HG02938 (cell line): ENCODE measurements around the gene CPHXL2.

Source experiments
- ATAC-seq: cut with Tn5 transposase; IDR thresholded peaks from one replicate; pipeline ENCODE4 v1.9.1; 2021; ENCODE audit warnings: mild to moderate bottlenecking, moderate library complexity; ENCODE audit not compliant: unreplicated experiment

The CPHXL2 gene

DNA sequence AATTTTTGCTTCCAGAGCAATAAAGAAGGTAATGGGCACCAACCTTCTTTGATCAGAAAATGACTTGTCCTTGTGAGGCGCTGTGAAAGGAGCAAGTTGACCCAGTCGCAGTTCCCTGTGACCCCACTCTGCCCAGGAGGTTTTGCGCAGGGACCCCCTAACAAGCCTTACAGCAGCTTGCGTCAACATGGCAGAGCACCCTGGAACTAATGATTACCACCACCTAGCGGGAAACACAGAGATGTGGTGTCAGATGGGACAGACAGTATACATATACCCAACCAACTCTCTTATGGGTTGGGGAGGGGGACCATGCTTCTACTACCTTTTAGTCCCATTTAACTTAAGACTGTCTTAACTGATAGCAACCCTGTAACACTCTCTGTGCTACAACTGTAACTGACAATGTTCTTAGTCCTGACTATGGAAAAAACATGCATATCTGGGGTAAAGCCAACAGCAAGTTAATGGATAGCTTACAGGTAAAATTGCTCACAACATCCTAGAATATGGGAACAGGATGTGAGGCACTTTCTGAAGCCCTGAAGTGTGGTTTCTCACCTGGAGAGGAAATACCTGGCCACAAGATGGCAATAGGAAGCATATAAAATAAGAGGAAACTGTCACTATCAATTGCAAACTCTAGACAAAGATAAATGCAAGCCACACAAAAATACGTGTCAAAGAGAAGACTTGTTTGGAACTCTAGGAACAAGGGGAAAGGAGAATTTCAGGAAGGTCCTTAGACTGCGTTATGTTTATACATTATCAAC, 32.4 kb downstream of the CPHXL2 start:
- ATAC-seq = no peak

DNA sequence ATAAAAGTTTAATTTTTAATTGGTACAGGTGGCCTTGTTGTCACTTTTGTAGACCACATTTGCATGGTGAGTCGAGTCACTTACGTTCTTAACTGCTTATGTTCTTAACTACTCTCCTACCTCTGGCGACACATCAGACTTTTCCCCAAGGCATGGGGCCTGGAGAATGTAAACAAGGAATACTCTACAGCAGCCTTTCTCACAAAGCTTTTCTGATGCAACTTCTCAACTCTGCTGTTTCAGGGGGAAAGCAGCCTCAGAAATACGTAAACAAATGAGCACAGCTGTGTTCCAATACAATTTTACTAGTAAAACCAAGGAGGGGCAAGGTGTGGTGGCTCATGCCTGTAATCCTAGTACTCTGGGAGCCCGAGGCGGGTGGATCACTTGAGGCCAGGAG, 36.2 kb downstream of the CPHXL2 start:
- ATAC-seq = no peak

DNA sequence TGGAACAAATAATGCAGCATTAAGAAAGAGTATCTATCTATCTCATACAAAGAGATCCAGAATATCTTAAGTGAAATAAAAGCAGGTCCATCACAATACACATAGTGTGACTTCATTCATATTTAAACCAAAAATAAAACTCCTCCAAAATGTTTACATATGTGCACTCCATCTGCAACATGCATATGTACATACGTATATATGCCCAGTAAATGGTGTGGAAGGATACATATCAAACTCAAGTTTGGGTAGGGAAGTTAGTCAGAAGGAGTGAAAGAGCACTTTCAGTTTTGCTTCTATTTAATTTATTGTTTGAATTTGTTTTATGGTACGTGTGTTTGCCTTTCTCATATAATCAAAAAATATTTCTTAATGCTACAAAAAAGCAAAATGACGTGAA, 41.8 kb downstream of the CPHXL2 start:
- ATAC-seq = no peak

DNA sequence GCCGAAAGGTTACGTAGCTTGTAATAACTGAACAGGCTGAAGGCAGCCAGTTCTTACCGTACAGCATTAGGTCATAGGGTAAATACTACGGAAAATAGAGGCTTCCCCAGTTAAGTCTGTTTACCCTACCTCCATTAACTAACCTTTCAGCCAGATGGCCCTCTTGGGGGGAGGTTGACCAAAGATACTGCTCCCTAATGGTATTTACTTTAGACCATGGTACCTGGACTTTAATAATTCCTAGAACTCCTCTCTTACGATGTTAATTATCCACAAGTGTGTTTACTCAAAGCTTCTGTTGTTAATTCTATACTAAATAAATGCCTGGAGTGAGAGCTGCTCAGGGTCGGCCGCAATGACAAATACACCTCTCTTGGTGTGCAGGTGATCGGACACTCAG, 44.0 kb downstream of the CPHXL2 start:
- no peak for ATAC-seq

DNA sequence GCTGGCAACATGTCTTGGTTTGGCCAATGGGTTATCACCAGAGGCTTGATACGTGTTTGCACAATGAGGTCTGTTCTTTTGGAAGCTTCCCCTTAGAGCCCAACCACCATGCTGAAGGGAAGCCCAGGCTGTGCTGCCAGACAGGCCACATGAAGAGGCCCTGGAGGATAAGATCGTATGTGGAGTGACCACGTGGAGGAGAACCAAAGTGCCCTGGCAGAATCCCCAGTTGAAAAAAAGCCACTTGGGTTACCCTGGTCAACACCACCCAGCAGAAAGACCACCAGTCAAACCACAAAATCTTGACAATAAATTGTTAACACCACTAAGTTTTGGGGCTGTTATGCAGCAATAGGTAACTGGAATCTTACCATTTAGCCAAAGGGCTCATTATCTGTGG, 46.8 kb downstream of the CPHXL2 start:
- ATAC-seq = no peak

DNA sequence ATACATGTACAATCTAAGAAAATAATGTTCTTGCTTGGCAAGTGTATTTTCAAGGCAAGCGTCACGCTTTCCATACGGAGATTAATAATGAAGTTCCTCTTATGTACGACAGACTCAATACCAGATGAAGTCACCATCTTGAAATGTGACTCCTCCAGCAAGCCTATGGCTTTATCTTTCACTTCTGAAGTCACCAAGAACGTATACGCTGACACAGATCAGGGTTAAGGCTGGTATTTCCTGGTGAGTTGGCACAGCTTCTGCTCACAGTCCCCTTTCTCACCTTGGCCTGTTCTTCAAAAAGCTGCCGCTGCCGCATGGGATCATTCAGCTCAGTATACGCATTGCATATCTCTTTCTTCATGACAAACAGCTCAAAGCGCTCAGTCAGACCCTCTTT, 47.7 kb downstream of the CPHXL2 start:
- no peak for ATAC-seq

DNA sequence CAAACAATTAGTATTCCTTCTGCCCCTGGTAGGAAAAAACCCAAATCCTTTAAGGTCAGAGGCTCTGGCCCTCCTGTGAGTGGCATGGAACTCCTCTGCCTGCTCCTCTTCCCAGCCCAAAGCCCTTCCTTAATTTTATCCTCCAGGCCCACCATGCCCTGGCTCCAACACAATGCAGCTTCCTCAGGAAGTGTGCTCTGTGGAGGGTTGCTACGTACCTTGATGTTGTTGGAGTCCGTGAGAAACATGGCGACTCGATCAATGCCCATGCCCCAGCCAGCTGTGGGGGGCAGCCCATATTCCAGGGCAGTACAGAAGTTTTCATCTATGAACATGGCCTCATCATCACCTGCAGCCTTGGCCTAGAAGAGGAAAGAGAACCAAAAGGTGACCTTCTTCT, 48.5 kb downstream of the CPHXL2 start:
- no peak for ATAC-seq

DNA sequence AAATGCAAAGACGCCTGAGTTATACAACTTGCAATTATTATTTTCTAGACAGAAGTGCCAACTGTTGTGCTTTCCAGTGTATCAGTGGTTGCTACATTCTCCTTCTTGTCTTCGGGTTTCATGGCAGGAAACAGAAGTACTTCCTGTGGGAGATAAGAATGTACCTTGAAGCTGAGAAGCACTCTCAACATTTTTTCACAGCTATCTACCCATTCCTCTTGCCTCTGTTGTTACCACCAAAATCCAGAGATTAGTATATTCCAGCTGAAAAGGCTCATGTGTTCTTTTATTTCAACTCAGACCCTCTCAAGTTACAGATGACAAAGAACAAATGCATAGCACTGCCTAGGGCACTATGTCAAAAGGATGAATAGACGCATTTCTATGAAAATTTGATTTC, 49.0 kb downstream of the CPHXL2 start:
- no peak for ATAC-seq

DNA sequence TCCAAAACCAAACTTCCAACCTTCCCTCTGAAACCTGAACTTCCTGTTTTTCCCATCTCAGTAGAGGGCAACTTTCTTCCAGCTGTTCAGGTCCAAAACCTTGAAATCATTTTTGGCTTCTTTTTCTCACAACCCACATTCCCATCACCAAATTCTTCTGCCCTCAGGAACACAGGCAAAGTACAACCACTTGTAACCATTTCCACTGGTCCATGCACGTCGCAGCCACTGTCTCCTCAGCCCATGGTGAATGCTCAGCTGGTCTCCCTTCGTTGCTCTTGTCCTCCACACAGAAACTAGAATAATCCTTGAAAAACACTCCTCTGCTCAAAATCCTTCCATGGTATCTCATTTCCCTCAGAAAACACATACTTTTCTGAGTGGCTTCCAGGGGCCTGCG, 50.0 kb downstream of the CPHXL2 start:
- ATAC-seq = no peak

DNA sequence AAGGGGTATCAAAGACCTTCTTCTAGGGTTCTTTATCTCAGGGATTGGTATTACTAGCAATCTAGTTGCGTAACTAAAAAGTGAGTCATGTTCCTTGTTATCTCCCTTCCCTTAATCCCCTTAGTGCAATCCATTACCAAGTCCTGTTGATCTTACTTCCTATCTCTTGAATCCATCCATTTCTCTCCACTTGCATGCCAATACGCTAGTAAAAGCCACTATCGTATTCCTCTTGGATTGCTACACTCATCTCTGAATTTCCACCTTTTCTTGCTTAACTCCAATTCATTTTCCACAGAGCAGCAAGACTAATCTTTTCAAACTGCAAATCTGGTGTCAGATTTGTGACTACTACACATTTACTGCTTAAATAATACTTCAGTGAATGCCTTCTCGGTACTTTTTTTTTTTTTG, 51.9 kb downstream of the CPHXL2 start:
- ATAC-seq = no peak

DNA sequence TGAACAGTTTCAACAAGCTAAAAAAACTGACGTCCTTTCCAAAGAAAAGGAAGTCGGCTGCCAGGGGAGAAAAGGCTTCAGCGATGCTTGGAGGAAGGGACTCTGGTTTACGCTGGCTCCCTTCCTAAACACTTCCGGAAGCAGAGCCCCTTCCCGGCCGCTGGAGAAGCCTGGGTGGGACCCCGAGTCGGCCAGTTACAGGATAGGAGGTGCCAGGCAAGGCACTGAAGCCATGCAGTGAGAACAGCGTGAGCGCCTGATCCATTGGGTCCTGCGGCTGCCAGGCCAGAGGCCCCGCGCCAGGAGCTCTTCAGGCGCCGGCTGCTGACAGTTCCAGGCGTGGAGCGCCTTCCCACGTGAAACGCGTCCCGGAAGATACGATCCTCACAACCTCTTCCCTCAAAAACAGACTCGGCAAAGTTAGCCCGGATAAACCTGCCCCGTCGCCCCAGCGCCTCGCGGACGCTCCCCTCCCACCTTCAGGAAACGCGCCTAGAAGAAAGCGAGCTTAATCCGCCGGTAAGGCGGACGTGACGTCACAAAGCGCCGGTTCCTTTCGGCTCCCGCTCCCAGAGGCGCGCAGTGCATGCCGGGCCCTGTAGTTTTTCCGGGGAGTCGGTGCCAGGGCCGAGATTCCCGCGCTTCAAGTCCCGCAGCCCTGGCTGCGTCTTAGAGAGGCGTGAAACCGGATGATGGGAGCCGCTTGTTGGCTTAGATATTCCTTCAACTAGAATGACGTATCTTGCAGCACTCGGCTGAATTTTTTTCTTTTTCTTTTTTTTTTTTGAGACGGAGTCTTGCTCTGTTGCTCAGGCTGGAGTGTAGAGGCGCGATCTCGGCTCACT, 53.8 kb downstream of the CPHXL2 start, which contains the start of gene ADAT1:
Gene ADAT1 (minus strand): TSS at position 521 of the 845 bp plus-strand sequence. CDS start 2,482 bp downstream, outside the sequence.
- peak; percentile 95 for ATAC-seq

DNA sequence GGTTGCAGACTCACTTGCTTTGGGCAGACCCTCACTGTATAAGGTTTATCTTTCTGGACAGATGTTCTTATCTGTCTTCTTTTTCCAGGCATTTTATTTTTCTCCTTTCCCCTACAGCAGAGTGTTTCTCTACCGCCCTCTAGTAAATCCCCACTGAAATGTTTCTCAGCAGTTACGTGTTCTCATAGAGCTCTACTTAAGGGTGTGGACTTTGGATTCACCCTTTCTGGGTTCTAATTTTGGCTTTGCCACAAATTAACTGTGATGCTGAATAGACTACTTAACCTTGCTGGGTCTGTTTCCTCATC, 55.7 kb downstream of the CPHXL2 start:
- no peak for ATAC-seq

DNA sequence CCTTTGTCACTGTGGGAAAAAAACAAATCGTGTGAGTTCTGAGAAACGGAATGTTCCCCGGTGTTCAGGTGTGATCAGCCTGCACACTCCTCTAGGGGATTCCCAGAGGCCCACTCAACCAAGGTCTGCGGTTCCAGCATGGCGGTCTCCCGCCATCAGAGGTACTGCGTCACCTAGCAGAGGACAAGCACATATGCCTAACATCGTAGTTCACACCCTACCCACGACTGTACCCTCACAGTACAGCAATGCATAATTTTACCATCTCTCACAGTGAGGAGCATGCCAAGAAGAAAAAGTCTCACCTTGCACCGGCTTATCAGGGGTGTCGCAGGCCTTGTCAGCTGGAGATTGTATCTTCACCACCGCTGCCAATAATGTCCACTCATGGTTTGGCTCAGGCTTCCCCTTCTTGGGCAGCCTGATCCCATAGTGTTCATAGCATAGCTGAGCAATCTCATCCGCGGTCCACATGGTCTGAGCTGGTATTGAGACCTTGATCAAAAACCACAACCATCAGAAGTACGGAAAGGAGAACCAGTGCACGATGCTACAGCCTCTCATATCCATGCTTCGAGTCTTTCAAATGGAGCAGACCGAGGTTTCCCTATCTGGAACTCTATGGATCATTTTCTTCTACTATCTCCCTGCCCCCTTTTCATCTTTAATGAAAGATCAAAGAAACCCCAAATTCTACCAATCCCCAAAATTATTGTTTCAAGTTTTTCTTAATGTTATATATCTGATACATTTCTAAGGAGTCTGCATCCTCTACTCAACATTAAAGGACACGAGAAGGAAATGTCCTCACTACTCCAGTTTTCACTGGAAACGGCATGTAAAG, 56.3 kb downstream of the CPHXL2 start:
- ATAC-seq = no peak

DNA sequence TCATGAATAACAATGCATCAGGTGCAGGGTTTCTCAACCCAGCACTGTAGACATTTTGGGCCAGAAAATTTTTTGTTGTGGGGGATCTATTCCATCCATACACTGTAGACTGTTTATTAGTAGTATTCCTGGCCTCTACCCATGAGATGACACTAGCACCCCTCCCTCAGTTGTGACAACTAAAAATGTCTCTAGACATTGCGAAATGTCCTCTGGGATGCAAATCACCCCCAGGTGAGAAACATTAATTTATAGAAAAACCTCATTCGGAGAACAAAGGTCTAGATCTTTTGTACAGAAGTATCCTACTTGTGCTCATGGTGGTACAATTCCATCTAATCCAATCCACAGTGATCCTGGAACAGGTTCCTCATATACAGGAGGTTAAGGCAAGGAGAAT, 58.0 kb downstream of the CPHXL2 start:
- no peak for ATAC-seq

DNA sequence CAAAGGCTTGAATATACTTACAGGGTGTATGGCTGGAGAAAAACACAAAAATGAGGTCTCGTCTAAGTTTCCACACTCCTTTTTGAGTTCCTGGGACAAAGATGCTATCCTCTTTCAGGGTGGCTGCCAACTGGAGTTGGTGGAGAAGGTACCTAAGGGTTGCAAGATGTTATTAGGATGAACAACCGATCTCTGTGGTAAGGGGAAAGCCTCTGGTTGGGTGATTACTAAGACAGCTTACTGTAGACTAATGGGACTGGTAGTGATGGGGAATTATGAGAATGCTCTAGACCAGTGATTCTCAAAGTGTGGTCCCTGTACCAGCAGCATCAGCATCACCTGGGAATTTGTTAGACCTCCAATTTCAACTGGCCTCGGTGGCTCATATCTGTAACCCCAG, 59.7 kb downstream of the CPHXL2 start:
- ATAC-seq = no peak

DNA sequence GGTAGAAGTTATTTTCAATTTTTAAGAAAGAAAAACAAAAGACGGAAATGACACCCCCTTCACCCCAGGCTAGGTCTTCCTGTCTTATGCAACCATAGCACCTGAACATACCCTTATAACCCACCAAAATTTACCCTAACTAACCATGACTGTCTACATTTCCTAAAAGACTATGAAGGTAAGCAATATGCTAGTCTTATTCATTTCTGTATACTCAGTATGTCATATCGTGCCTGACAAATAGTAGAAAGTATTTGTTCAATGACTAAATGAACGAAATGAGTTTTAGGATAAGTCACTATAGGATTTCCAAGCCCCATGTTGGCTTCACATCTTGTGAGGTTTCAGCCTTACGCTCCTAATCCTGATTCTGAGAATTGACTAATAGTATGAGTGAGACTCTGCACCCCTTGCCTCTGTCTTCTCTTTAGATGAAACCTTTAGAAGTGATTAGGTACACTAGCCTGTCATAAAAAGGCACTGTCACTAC, 60.2 kb downstream of the CPHXL2 start:
- no peak for ATAC-seq

DNA sequence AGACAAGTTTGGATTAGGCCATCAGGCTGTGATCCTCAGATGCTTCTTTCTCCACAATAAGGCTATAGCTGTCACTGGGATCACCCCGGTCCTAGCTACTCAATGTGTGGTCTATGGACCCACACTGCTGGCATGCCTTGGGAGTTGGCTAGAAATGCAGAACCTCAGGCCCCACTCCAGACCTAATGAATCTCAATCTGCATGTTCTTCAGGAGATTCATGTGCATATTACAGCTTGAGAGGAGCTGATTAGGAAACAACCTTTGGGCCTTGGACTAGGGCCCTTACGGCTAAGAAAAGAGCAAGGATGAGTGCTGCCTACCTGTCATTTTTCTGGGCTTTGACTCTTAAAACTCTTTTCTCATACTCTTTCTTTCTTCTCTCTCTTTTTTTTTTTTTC, 61.2 kb downstream of the CPHXL2 start:
- ATAC-seq = no peak

DNA sequence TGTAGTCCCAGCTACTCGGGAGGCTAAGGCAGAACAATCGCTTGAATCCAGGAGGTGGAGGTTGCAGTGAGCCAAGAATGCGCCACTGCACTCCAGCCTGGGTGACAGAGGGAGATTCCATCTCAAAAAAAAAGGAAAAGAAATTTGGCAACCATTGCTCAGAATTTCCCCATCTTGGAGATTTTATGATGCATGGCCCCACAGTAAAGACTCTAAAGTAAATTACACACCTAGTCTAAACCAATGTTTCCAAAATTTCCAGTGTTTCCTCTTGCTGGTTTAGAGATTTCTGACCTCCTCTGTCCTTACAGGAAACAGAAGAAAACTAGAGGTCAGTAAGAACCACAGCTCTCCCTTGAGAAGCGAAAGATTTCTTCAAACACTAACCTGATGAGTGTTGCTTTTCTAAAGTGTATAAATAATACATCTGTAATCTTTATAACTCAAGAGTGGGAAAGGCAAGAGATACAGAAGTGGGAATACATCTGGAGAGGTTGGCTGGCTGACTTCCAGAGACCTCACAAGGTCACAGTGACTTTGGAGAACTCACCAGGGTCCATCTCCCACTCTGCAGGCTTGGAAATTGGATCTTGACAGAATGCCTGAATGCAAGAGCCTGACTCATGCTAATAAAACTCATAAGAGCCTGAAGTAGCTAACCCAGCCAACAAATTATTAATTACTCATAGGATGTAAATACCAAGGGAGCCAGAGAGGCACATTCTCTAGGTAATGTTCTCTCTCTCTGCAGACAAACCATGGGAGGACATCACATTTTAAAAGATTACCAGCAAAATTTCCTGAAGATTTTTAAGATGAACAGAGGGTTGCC, 62.5 kb downstream of the CPHXL2 start:
- ATAC-seq = no peak
